Immature natural killer cell (primary cell): ENCODE results near the gene MUL1. TPM values are rescaled to one million over a fixed set of nuclear protein-coding genes. Genes with fewer than 3 reads are reported as not detected.
"Not testable (repeated sequence)": the region's sequence is repeated elsewhere in the genome, so short reads cannot be mapped to it uniquely, and the experiment has no call there.

Experiments used
- DNase-seq, 3 donors: peaks; one replicate each; pipeline ENCODE4 v3.0.0; 2022; ENCODE audit warnings: mixed read lengths in 1 of 3
- H3K27ac Mint-ChIP-seq, 6 donors: one replicate each; pipeline ENCODE4 v1.8.0; 2020; ENCODE audit warnings: mixed read lengths in 6 of 6, mild to moderate bottlenecking in 5 of 6, inconsistent platforms in 4 of 6, moderate library complexity in 3 of 6
- H3K27me3 Mint-ChIP-seq, 3 donors: one replicate each; pipeline ENCODE4 v1.8.0; 2020 to 2021; ENCODE audit warnings: low read depth in 3 of 3, mild to moderate bottlenecking in 3 of 3, mixed read lengths in 3 of 3, moderate library complexity in 3 of 3, inconsistent platforms in 1 of 3
- H3K36me3 Mint-ChIP-seq, 3 donors: one replicate each; pipeline ENCODE4 v1.8.0; 2020; ENCODE audit warnings: mixed read lengths in 3 of 3, inconsistent platforms in 2 of 3, mild to moderate bottlenecking in 2 of 3
- H3K4me1 Mint-ChIP-seq, 2 donors: one replicate each; pipeline ENCODE4 v1.8.0; 2020; ENCODE audit warnings: inconsistent platforms in 2 of 2, mild to moderate bottlenecking in 2 of 2, mixed read lengths in 2 of 2, moderate library complexity in 1 of 2
- H3K4me3 Mint-ChIP-seq, 5 donors: one replicate each; pipeline ENCODE4 v1.8.0; 2020; ENCODE audit warnings: mild to moderate bottlenecking in 5 of 5, mixed read lengths in 5 of 5, inconsistent platforms in 3 of 5, moderate library complexity in 3 of 5
- H3K9me3 Mint-ChIP-seq, 6 donors: one replicate each; pipeline ENCODE4 v1.8.0; 2020; ENCODE audit warnings: mild to moderate bottlenecking in 6 of 6, mixed read lengths in 6 of 6, inconsistent platforms in 4 of 6, moderate library complexity in 3 of 6
- polyA plus RNA-seq, 3 donors: library from polyadenylated mRNA; unstranded; fragments of 300-500 nt; fragmentation: Illumina TruSeq; gene quantifications; one replicate each; pipeline ENCODE4 v1.2.3, GENCODE V29; 2021

MUL1 gene
- polyA plus RNA-seq, 3 donors from 2014 or later = 35.1 to 52.1 (median 49.2) TPM

- DNase-seq = no peak
- H3K27me3 Mint-ChIP-seq = no peaks in the 10 kb centered on the region
- no peak overlapping the region for H3K27ac Mint-ChIP-seq
- peaks cover under 1 to 3% of the 10 kb centered on the region in 2 donors for H3K4me1 Mint-ChIP-seq
- H3K9me3 Mint-ChIP-seq = no peaks in the 10 kb centered on the region
- H3K36me3 Mint-ChIP-seq = peaks cover 5 to 31% (median 11%) of the 10 kb centered on the region in 3 donors
- H3K4me3 Mint-ChIP-seq = no peak overlapping the region
Observed at GRCh38 chr1:20499105-20499504, 8.8 kb downstream of the MUL1 start.

- Mint-ChIP-seq H3K36me3 (peaks cover 4 to 31% (median 11%) of the 10 kb centered on the region in 3 donors), H3K27me3 (no peaks in the 10 kb centered on the region), H3K9me3 (no peaks in the 10 kb centered on the region)
Observed at GRCh38 chr1:20498116-20498515, 9.8 kb downstream of the MUL1 start.

GRCh38 chr1:20497506-20497905 is 10.4 kb downstream of the MUL1 start:
- peaks cover 0 to 2% (median 0%) of the 10 kb centered on the region in 3 donors for H3K27me3 Mint-ChIP-seq
- DNase-seq = no peak
- peaks cover 0 to 3% of the 10 kb centered on the region in 2 donors for H3K4me1 Mint-ChIP-seq
- H3K4me3 Mint-ChIP-seq = no peak overlapping the region
- no peaks in the 10 kb centered on the region for H3K9me3 Mint-ChIP-seq
- H3K36me3 Mint-ChIP-seq = peaks cover 4 to 31% (median 11%) of the 10 kb centered on the region in 3 donors
- peak overlapping the region in 1 of 6 donors; percentile 49 for H3K27ac Mint-ChIP-seq

More at GRCh38 chr1:20498116-20498515, 9.8 kb downstream of the MUL1 start:
- DNase-seq = no peak
- H3K27ac Mint-ChIP-seq = no peak overlapping the region
- H3K4me3 Mint-ChIP-seq = no peak overlapping the region
- H3K4me1 Mint-ChIP-seq = peaks cover 0 to under 1% of the 10 kb centered on the region in 2 donors

DNA sequence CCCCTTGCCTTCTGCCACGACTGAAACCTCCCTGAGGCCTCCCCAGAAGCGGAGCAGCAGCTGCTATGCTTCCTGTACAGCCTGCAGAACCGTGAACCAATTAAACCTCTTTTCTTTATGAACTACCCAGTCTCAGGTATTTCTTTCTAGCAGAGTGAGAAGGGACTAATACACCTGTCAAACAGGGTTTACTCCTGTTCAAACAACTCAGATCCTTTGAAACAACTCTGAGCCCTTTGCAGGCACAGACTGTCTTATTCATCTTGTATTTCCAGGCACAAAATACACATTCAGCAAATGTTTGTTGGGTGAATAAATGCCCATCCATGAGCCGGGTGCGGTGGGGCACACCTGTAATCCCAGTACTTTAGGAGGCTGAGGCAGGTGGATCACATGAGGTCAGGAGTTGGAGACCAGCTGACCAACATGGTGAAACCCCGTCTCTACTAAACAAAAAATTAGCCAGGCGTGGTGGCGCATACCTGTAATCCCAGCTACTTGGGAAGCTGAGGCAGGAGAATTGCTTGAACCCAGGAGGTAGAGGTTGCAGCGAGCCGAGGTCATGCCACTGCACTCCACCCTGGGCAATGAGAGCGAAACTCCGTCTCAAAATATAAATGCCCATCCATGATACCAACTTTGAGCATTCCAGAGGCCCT is 11.1 kb downstream of the MUL1 start:
- not testable (repeated sequence) for H3K4me1 Mint-ChIP-seq, H3K9me3 Mint-ChIP-seq, H3K4me3 Mint-ChIP-seq, H3K27me3 Mint-ChIP-seq, DNase-seq
- H3K27ac Mint-ChIP-seq = peak overlapping the region in 1 of 6 donors; percentile 35
- H3K36me3 Mint-ChIP-seq = peaks cover 4 to 31% (median 11%) of the 10 kb centered on the region in 3 donors

- Mint-ChIP-seq H3K9me3 (no peaks in the 10 kb centered on the region), H3K27me3 (peaks cover 0 to 2% (median 0%) of the 10 kb centered on the region in 3 donors), H3K4me3 (no peak overlapping the region), H3K36me3 (peaks cover 4 to 26% (median 9%) of the 10 kb centered on the region in 3 donors), H3K27ac (no peak overlapping the region), H3K4me1 (peaks cover 0 to 3% of the 10 kb centered on the region in 2 donors)
- no peak for DNase-seq
Observed at GRCh38 chr1:20496241-20496661, 11.7 kb downstream of the MUL1 start.

- Mint-ChIP-seq H3K9me3 (no peaks in the 10 kb centered on the region), H3K27me3 (peaks cover under 1 to 3% (median 2%) of the 10 kb centered on the region in 3 donors), H3K4me1 (peaks cover 0 to 3% of the 10 kb centered on the region in 2 donors), H3K27ac (no peak overlapping the region), H3K4me3 (no peak overlapping the region), H3K36me3 (peaks cover 4 to 21% (median 8%) of the 10 kb centered on the region in 3 donors)
- no peak for DNase-seq
Observed at GRCh38 chr1:20495661-20496060, 12.3 kb downstream of the MUL1 start.

DNA sequence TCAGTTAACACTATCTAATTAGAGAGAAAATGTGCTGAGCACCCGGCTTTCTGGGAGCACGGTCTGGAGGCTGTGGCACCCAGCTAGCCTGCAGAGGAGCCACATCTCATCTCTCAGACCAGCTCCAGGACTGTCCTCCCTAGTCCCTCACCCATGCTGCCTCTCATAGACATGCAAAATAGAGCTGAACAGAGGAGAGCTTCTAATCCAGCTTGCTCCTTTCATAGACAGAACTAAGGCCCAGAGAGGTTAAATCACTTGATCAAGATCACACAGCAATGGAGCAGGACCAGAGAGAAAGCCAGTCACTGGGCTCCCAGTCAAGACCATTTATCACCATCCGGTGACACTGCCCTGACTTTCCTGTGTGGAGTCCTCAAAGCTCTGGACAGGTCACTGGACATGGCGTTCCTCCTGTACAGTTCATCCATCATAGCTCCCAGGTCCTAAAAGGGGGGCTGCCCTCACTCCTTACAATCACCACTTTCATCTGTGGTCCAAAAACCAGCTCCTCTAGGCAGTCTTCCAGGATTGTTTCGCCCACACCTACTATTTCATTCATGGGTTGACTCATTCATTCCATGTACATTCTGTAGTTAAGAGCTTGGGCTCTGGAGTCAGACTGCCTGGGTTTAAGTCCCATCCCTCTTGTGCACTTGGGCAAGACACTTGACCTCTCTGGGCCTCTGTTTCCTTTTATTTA is 13.2 kb downstream of the MUL1 start:
- Mint-ChIP-seq H3K9me3 (no peaks in the 10 kb centered on the region), H3K4me3 (no peak overlapping the region), H3K4me1 (peaks cover 0 to 3% of the 10 kb centered on the region in 2 donors), H3K27me3 (peaks cover 2 to 5% (median 3%) of the 10 kb centered on the region in 3 donors), H3K27ac (no peak overlapping the region), H3K36me3 (peaks cover 0 to 16% (median 4%) of the 10 kb centered on the region in 3 donors)
- DNase-seq = no peak

GRCh38 chr1:20493839-20494608 is 13.9 kb downstream of the MUL1 start:
- H3K36me3 Mint-ChIP-seq = peaks cover 0 to 12% (median 4%) of the 10 kb centered on the region in 3 donors
- H3K27me3 Mint-ChIP-seq = peaks cover 2 to 5% (median 3%) of the 10 kb centered on the region in 3 donors
- no peak overlapping the region for H3K27ac Mint-ChIP-seq
- DNase-seq = peak; percentile 67 to 74 (median 68)
- no peaks in the 10 kb centered on the region for H3K9me3 Mint-ChIP-seq
- no peak overlapping the region for H3K4me3 Mint-ChIP-seq
- H3K4me1 Mint-ChIP-seq = peaks cover 0 to 3% of the 10 kb centered on the region in 2 donors

DNA sequence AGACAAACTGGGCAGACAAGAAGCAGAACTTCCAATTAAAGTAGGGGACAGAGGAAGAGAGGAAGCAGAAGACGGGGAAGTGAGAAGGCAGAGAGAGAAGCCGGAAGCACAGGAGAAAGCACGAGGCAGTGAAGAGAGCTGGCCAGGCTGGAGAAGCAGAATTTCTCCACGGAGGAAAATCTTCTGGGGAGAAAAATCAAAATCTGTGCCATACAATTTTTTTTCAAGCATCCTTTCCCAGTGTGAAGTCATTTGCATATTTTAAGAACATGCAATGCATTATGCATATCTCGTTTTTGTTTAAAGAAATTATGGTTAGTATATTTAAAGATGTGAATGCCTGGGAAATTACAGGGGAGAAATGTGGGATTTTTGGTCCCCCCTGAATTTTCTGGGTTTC is 14.6 kb downstream of the MUL1 start:
- H3K4me3 Mint-ChIP-seq = peak overlapping the region in 1 of 5 donors; percentile 48
- peaks cover 0 to 3% of the 10 kb centered on the region in 2 donors for H3K4me1 Mint-ChIP-seq
- H3K27me3 Mint-ChIP-seq = peaks cover 2 to 7% (median 3%) of the 10 kb centered on the region in 3 donors
- no peak overlapping the region for H3K27ac Mint-ChIP-seq
- no peaks in the 10 kb centered on the region for H3K9me3 Mint-ChIP-seq
- peaks cover 0 to 6% (median 0%) of the 10 kb centered on the region in 3 donors for H3K36me3 Mint-ChIP-seq
- DNase-seq = no peak

DNA sequence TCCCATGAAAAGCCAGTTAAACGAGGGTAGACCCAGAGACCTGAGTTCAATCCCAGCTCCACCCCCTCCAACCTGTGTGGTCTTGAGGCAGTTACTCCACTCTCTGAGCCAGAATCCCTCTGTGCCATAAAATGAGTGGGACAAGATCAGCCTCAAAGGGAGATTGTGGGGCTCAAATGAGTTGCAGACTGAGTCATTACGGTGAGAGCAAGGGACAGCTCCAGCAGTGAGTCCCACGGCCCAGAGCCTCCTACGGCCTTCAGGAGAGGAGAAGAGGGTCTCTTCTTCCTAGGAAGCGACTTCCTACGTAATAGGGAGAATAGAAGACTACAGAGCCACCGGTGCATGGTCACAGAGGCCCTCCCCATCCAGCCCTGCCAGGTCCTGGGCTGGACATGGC is 15.2 kb downstream of the MUL1 start:
- Mint-ChIP-seq H3K4me3 (peak overlapping the region in 1 of 5 donors; percentile 19), H3K27ac (no peak overlapping the region), H3K4me1 (peaks cover 0 to 3% of the 10 kb centered on the region in 2 donors), H3K27me3 (peaks cover 2 to 9% (median 3%) of the 10 kb centered on the region in 3 donors), H3K9me3 (no peaks in the 10 kb centered on the region), H3K36me3 (peaks cover 0 to 5% (median 0%) of the 10 kb centered on the region in 3 donors)
- no peak for DNase-seq

GRCh38 chr1:20491866-20492265 is 16.1 kb downstream of the MUL1 start:
- Mint-ChIP-seq H3K4me1 (peaks cover 0 to 4% of the 10 kb centered on the region in 2 donors), H3K4me3 (no peak overlapping the region), H3K36me3 (no peaks in the 10 kb centered on the region), H3K27me3 (peaks cover 7 to 9% (median 9%) of the 10 kb centered on the region in 3 donors), H3K27ac (no peak overlapping the region), H3K9me3 (no peaks in the 10 kb centered on the region)
- DNase-seq = no peak

- no peak for DNase-seq
- Mint-ChIP-seq H3K36me3 (no peaks in the 10 kb centered on the region), H3K4me1 (peaks cover 0 to 4% of the 10 kb centered on the region in 2 donors), H3K27ac (no peak overlapping the region), H3K4me3 (no peak overlapping the region), H3K9me3 (no peaks in the 10 kb centered on the region), H3K27me3 (peaks cover 7 to 9% (median 9%) of the 10 kb centered on the region in 3 donors)
Observed at GRCh38 chr1:20491178-20491577, 16.8 kb downstream of the MUL1 start.

DNA sequence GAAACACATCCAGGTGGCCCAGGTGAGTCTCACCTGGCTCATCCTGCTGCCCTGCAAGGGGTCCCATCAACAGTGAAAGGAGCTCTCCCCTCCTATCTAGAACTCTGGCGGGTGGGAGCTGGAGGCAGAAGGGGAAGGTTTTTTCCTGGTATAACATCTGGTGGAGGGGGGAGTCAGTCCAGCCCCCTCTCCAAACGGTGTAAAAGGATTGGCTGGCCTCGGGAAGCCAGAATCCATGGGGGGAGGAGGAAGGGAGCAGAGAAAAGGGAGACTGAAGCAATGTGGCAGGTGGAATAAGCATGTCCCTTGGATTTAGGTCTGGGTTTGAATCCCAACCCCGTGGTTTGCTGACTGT is 20.7 kb downstream of the MUL1 start:
- no peaks in the 10 kb centered on the region for H3K36me3 Mint-ChIP-seq
- H3K4me3 Mint-ChIP-seq = peak overlapping the region; percentile 42 to 67 (median 63)
- DNase-seq = no peak
- H3K4me1 Mint-ChIP-seq = peaks cover 0 to 13% of the 10 kb centered on the region in 2 donors
- H3K27ac Mint-ChIP-seq = peak overlapping the region in 2 of 6 donors; percentile 18 to 34
- peaks cover 10 to 16% (median 14%) of the 10 kb centered on the region in 3 donors for H3K27me3 Mint-ChIP-seq
- H3K9me3 Mint-ChIP-seq = no peaks in the 10 kb centered on the region
